ENCODE measurements around the gene TEX2. TPM values are rescaled to one million over a fixed set of nuclear protein-coding genes. Genes with fewer than 3 reads are reported as not detected.

The TEX2 gene
- total and polyA plus RNA-seq, 2 of the 13 experiments (the other 11 are each of a cell fraction or from before 2014, with no cell fraction given), result 21.4 to 37.7 TPM

GRCh38 chr17:64145751-64146417 lies 117.2 kb downstream of the TEX2 start (continued):
- TF ChIP-seq CREB1 (IDR thresholded peaks at IDR 0.05) (peak; percentile 84), CREB1 (CRISPR knock-in tag; IDR thresholded peaks at IDR 0.05) (peak; percentile 91), HNRNPL (IDR thresholded peaks at IDR 0.05; ENCODE audit: low read depth, low read length) (peak; percentile 89), ZNF3 (CRISPR knock-in tag; IDR thresholded peaks at IDR 0.05) (no peak; the same call in 1 of the 2 replicates), ZNF362 (CRISPR knock-in tag; IDR thresholded peaks at IDR 0.05; ENCODE audit: borderline replicate concordance) (no peak; the same call in 1 of the 2 replicates), CHD2 (IDR thresholded peaks at IDR 0.05; ENCODE audit: low read depth, low read length) (no peak), AKNA (CRISPR knock-in tag; IDR thresholded peaks at IDR 0.05; ENCODE audit: borderline replicate concordance) (peak; percentile 69), SOX5 (CRISPR knock-in tag; IDR thresholded peaks at IDR 0.05; ENCODE audit: borderline replicate concordance) (no peak; the same call in 1 of the 2 replicates), KLF16 (CRISPR knock-in tag; IDR thresholded peaks at IDR 0.05) (peak in 1 of 2 experiments; percentile 99; a peak in 2 of 4 replicates), TMF1 (CRISPR knock-in tag; IDR thresholded peaks at IDR 0.05; ENCODE audit: low read depth) (peak; percentile 78; the same call in 1 of the 2 replicates), ZNF276 (CRISPR knock-in tag; IDR thresholded peaks at IDR 0.05; ENCODE audit: low read depth) (peak; percentile 93), PATZ1 (CRISPR knock-in tag; IDR thresholded peaks at IDR 0.05) (peak; percentile 70), MXD1 (CRISPR knock-in tag; IDR thresholded peaks at IDR 0.05) (peak; percentile 77; the same call in 1 of the 2 replicates), CCAR2 (optimal IDR thresholded peaks at IDR 0.05; ENCODE audit: low read depth, low read length) (no peak), ZNF234 (CRISPR knock-in tag; conservative IDR thresholded peaks at IDR 0.05) (peak; percentile 95)

Data from HepG2 (cell line).